Hindlimb muscle (tissue), 1 donor: ENCODE data around the gene TRMT2A. TPM values are rescaled to one million over a fixed set of nuclear protein-coding genes. Genes with fewer than 3 reads are reported as not detected.

Source experiments
- DNase-seq: peaks from one replicate; pipeline ENCODE4 v3.0.0-alpha.2; 2013
- polyA plus RNA-seq: library from polyadenylated mRNA; unstranded; fragments of 120-200 nt; gene quantifications from one replicate; pipeline ENCODE4 v1.2.1, GENCODE V29; 2013; ENCODE audit not compliant: insufficient read length

Gene TRMT2A
- polyA plus RNA-seq, 1 donor: 50.7 TPM

DNA sequence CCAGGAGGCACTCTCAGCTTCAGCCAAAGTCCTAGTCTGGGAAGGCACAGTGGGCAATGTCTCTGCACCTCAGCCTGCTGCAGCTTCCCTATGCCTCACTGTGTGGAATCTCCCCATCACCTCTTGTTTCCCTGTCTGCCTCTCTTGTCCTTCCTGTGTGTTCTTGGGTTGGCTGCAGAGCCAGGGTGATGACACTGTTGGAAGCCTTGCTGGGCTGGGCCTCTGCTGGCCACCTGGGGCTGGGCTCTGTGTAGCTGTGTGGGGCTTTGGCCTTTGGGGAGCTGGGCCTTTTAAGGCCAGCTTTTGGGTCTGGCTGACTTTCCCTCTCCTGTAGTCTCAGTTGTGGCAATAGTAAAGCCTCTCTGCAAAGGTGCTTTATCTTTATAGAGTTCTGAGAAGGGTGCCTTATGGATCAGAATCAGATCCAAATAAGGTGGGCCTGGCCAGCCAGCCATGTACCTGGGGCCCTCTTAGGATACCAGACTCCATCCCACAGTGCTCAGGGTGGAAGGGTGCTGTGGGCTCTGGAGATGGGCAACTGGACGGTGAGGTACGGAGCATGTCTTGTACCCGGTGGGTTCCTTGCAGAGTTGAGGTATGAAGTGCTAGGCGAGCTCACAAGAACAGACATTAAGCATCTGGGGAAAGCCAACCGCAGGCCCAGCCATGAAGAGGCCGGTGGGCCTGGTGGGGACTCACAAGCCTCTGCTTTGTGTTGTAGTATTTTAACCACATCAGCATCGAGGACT lies 11.4 kb downstream of the TRMT2A start:
- no peak for DNase-seq

DNA sequence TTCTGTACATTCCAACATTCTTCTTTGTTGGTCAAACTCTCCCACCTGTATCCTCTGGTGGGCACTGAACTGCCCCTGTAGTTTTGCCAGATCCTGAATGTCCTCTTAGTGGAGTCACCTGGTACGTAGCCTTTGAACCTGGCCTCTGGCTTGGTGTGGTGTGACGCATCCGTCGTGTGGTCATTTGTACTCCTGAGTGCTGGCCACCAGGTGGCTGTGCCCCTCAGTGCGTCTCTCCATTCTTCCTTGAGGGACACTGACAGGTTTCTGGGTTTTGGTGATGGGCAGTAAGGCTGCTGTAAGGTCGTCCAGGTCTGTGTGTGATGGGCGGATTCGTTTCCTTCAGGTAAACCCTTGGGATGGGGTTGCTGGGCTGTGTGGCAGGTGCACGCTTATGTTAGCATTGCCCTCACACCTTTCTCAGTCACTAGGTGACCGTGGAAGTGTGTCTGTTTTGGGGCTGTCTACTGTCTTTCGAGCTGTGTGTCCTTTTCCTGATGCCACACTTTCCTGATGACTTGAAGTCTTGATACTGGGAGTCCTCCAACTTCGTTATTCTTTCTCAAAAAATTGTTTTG lies 14.7 kb downstream of the TRMT2A start:
- DNase-seq: no peak

DNA sequence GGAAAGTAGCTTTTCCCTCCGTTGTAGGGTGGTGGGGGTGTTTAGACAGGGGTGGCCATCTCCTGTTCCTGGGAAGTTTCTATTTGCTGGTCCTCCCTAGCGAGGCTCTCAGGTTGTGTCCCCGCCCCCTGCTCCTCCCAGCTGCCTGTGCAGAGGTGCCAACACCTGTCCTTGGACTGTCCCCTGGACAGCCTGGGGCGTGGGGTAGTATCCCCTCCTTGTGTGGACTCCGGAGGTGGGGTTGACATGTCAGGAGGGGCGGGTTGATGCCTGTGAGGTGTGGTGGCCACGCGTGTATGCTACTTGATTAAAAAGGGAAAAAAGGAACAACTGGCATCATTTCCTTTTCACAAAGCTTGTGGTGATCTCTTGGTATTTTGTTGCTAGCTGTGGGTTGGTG lies 15.4 kb downstream of the TRMT2A start:
- DNase-seq: no peak

DNA sequence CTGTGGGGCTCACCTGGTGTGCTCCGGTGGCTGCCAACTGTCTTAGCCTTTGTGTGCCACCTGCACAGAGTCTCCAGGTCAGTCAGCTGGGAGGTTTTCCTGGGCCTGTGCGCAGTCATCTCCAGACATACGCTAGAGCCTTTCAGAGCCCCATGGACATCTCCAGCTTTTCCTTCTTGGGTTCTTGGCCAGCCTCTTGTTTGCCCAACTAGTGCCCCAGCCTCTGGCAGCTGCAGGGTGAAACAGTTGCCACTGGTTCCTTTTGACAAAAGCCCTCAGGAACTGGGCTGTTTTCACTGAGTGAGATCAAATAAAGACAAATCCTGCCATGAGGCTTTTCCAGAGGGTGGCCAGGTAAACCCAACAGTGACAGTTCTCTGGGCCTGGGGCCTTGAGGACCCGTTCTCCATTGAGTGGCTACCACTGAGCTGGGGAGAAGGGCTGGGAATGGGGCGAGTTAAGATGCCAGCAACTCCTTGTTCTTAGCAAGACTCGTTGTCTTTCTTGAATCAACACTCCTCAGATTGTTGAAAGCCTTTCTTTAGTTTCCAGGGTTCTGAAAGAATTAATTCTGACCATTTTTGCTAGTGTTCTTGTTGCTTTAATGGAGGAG lies 17.8 kb downstream of the TRMT2A start:
- no peak for DNase-seq

DNA sequence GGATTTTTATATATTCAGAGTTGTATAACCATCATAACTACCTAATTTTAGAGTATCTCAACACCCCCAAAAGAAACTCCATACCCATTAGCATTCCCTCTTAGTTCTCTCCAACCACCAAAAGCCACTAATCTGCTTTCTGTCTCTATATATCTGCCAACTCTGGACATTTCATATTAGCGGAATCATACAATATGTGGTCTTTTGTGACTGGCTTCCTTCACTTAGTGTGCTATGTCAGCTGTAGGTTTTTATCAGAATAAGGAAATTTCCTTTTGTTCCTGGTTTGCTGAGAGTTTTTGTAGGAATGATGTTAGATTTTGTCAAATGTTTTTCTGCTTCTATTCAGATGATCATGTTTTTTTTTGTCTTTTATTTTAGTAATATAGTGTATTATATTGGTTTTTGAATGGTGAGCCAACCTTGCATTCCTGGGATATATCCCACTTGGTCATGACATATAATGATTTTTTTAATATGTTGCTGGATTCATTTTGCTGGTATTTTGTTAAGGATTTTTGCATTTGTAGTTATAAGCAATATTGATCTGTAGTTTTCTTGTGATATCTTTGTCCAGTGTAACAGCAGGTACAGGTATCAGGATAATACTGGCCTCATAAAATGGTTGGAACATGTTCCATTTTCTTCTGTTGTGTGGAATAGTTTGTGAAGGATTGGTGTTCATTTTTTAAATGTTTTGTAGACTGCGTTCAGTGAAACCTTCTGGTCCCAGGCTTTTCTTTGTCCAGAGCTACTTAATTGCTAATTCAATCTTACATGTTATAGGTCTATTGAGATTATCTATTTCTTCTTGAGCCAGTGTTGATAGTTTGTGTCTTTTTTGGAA lies 20.2 kb downstream of the TRMT2A start:
- no peak for DNase-seq

DNA sequence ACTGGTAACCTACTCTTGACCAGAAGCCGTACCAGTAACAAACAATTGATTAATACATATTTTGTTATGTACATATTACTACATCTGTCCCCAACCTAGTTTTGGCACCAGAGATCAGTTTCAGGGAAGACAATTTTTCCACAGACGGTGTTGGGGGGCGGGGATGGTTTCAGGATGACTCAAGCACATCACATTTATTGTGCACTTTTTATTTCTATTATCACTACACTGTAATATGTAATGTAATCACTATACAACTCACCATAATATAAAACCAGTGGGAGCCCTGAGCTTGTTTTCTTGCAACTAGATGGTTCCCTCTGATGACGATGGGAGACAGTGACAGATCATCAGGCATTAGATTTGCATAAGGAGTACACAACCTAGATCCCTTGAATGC lies 21.5 kb downstream of the TRMT2A start:
- DNase-seq: no peak

DNA sequence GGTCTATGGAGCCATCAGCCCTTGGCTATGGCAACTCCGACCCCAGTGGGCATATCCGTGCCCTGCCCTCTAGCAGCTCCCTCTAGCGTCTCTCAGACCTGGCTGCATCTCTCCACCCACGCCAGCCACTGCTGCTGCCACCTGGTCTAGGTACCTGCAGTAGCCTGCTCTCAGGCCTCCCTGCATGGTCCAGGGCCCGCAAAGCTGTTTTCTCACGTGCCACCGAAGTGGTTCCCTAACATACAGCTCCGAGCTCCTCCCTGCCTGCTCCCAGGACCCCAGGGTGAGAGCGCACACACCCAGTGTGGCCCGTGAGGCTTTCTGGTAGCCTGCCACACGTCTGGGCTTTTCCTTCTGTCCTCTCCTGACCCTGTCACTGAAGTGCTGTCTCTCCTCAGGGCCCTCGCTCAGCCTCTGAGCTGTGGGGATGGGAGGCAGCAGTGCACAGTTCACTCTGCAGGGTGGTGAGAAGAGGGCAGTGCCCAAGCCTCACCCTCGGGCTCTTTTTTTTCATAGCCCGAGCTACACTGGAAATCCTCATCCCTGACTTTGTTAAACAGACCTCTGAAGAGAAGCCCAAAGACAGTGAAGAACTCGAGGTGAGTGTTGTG lies 22.7 kb downstream of the TRMT2A start:
- DNase-seq: no peak

DNA sequence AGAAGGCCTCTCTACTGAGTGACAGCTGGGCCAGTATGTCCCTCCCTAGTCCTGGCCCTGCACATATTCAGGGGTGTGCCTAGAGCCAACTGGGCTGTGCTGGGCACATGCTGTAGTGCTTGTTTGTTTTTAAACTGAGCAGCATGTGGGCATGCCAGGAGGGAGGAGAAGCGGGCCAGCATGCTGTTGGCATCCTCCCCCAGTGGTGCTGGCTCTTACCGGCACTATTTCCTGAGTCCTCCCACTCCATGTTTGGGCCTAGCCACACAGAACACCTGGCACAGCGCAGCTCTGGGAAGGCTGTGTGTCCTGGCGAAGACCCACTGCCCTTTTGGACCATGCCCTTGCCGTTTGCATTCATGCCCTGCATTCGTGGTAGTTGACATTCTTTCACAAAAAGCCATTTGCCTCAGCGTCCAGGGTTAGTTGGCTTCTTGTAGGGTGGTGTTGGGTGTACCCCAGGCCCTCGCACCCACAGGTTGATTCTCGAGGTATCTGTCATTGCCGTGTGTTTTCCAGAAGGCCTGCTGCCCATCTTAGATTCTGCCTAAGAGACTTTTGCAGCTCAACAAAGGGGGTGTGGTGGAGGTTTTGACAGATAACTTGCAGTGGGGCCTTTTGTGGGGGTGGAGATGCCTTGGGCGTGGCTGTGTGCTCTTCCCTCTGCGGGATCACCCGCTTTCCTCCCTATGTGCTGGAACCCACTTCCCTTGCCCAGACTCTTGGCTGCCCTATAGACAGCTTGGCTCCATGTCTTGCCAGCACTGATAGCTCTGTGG lies 23.4 kb downstream of the TRMT2A start:
- no peak for DNase-seq

DNA sequence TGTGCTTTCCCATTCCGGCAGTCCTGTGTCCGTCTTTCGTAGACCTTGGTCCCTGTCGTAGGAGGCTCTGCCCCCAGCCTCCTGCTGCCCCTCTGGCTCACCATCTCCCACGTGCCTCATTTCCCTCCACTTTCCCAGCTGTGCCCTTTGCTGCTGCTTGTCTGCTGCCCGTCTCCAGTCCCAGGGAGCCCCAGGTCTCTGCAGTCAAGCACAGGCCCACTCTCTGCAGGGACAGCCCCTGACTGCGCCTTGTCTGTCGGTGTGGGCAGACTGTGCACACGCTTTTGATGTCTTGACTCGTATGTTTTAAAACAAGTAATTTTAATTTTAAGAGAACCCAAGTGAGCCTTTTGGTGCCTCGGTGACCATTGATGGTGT lies 24.6 kb downstream of the TRMT2A start:
- no peak for DNase-seq

DNA sequence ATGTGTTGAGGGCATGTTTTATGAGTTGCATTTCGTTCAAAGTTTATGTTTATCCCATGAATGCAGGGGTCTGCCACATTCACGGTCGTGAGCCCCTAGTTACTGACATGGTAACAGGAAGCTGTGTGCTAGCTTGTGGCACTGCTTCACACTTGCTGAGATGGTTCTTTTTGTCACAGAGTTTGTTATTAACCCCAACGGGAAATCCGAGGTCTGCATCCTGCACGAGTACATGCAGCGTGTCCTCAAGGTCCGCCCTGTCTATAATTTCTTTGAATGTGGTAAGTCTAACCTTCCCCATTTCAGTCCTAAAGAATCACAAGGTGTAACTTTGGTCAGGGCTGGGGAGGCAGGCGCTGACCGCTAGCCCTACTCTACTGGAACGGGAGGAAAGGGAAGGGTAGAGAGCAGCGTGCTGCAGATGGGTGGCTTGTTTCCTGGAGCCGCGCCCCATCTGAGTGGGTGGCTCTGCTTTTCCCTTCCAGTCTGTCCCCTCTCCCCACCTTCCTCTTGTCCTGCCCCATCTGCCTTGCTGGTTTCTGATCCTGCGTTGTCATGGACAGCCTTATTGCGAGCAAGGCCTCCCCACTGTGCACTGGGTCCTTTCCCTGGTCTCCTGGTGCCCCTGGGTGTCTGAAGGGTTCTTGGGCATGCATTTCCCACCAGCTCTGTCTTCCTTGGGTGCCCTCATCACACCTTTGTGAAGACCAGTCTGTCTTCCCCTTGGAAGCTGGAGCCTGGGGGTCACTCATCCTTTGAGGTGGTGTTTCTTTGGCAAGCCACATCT lies 25.1 kb downstream of the TRMT2A start:
- no peak for DNase-seq

DNA sequence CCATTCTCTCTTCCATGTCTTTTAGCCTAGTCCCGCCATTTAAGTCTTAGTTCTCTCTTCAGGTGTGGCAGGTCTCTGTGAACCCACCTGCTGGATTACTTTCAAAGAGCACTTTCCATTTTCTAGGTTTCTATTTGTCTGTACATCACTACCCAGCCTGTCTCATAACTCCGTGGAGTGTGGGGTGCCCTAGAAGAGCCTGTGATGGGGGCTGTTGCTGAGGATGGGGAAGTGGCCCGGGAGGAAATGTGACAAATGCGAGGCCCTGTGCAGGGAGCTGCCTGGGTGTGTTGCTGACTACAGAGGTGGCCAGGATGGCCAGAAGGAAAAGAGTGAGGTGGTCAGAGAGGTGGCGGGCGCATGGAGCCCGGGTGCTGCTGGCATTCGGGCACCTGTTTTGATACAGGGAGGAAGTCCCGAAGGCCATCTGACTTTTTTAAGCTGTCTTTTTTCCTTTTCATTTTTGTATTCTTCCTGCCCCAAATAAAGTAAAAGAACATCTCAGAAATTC lies 26.2 kb downstream of the TRMT2A start:
- no peak for DNase-seq

DNA sequence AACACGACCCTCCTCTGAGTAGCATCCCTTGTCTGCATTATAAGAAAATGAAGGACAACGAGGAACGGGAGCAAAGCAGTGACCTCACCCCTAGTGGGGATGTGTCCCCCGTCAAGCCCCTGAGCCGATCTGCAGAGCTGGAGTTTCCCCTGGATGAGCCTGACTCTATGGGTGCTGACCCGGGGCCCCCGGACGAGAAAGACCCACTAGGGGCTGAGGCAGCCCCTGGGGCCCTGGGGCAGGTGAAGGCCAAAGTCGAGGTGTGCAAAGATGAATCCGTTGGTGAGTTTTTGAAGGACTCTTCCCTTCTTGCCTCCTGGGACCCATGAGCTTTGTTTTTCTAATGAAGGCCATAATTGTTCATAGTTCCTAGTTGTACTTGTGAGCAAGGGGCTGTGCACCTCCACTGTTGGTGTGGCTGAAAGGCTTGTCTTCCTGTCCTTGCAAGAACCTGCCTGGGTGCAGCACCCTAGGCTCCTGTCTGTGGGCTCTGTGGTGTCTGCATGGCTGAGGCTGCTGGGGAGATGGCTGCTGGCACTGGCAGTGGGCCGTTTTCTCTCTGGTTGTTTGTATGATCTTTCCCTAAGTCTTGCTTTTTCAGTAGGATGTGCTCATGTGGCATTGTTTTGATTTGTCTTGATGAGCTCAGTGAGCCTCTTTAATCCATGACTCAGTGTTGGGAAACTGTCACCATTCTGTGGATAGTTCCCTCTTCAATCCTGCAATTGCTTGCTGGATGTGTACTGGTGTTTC lies 26.9 kb downstream of the TRMT2A start:
- no peak for DNase-seq

DNA sequence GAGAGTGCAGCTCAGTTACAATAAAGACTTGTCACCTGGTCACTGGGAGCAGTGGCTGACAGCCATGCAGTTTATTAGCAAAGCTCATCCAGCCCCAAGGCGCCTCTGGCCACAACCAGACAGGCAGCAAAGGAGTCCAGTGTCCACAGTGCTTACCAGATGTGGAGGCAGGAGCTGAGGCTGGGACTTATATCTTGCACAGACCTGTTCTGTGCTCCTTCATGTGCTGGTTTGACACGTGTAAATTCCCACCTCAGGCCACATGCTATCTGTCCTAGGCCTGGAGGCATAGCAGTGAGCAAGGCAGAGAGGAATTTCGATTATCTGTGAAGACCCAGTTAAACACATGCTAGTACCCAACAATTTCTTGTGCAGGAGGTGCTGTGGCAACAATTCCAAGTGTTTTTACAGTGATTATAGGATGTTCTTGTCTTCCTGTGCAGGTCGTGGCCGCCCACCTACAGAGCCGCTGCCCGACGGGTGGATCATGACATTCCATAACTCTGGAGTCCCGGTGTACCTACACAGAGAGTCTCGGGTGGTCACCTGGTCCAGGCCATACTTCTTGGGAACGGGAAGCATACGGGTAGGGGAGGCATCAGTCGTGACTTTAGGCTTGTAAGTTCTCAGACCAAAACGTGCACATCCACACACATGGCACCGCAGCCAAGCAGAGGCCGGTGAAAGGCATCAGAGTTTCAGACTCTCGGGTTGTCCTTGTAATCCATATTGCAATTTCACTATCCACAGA lies 27.6 kb downstream of the TRMT2A start:
- no peak for DNase-seq

DNA sequence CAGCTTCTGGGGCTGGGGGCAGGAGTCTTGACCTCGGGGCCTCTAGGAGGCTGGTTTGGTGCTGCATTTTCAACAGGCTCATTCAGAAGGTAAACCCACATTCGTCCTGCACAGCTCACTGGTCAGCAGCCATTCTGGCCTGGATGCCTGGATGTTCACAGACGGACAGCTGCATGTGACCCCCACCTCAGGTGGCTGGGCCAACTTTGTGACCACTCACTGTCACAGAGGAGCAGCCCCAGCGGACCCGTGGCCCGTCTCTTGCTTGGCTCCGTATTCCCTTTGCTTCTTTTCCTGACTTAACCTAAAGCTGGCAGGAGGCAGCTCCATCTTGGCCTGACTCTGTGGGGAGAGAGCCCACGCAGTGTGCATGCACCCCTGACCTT lies 28.8 kb downstream of the TRMT2A start:
- no peak for DNase-seq

DNA sequence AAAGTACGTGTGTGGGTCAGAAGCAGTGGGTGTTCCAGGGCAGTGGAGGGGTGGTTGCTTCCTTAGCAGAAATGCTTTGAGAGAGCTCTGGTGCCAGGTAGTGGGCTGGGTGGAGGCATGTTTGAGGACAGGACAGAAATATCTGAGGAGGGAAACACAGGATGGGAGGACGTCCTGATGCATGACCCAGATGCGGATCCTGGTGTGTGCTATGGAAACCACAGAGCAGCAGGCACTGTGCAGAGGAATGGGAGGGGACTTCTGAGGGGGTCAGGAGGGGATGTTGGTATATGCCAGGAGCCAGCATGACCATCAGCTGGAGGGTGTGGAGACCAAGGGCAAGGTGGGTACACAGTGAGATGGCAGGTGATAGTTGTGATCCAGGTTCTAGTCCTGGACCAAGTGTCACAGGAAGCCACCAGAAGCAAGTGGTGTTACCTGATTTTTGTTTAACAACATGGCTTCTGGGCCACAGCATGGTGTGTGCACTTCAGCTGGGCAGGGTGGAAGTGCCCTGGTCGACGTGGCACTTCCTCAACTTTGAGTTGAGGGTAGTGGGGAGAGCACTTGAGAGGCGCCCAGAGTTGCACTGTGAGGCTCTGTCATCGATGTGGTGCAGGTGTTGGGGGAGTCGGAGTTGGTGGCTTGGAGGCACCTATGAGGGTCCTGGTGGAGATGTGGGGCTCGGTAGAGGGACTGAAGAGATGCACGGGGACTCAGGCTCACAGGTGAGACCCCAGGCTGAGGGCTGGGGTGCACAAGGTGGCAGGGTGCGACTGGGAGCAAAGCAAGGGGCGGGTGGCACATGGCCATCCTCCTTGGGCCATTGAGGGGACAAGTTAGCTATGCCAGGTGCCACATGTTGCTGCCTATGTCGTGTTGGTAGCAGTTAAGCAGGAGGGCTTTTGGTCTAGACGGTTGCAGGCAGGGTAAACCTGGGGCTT lies 29.4 kb downstream of the TRMT2A start:
- DNase-seq: no peak

DNA sequence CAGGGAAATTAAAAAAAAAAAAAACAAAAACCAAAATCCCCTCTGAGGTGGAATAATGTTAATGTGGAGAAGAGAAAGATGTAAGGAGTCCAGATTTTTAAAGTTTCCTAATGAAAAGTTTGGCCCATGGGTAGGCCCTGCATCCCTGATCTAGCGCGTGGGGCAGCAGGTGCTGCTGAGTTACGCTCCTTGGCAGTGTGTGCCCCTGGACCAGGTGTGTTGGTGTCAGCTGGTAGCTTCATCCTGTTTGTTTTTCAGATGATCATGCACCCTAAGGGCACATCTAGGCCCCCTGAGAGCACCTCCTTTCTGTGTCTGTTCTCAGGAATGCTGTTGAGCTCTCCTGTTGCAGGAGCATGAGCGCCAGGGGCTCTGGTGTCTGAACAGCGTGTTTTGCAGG lies 30.3 kb downstream of the TRMT2A start:
- no peak for DNase-seq

DNA sequence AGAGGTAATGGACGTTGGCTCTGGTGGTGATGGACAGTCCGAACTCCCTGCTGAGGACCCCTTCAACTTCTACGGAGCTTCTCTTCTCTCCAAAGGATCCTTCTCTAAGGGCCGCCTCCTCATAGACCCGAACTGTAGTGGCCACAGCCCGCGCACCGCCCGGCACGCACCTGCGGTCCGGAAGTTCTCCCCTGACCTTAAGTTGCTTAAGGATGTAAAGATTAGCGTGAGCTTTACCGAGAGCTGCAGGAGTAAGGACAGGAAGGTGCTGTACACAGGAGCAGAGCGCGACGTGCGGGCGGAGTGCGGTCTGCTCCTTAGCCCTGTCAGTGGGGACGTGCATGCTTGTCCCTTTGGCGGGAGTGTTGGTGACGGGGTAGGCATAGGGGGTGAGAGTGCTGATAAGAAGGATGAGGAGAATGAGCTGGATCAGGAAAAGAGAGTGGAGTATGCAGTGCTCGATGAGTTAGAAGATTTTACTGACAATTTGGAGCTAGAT lies 30.9 kb downstream of the TRMT2A start:
- DNase-seq: no peak

DNA sequence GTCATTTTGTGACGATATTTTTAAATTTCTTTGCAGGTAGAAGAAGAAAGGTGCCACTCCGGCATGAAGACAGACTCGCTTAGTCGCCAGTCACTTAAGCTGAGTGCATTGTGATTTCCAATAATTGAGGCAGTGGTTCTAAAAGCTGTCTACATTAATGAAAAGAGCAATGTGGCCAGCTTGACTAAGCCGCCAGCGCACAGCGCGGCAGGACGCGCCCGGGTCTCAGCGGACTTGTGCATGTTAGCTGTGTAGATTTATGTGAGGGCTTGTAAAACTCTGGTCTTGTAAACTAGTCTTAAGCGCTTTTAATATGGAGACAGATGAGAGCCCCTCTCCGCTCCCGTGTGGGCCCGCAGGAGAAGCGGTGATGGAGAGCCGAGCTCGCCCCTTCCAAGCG lies 31.4 kb downstream of the TRMT2A start:
- DNase-seq: no peak
